NCI-H2196 (cell line): ENCODE measurements around the gene BID.

Experiments
- DNase-seq: peaks from one replicate; lab custom pipeline; 2025; ENCODE audit not compliant: unreplicated experiment; lab: John Stamatoyannopoulos, UW

BID gene

GRCh38 chr22:17739196-17739975 is 34.9 kb downstream of the BID start:
- no peak for DNase-seq

GRCh38 chr22:17738386-17739128 is 35.7 kb downstream of the BID start:
- DNase-seq: no peak

- DNase-seq: no peak
These were observed 40.1 kb downstream of the BID start for GRCh38 chr22:17734187-17734586.

- DNase-seq: no peak
These were observed 40.8 kb downstream of the BID start for GRCh38 chr22:17733466-17733865.

- DNase-seq: no peak
These were observed 41.9 kb downstream of the BID start for GRCh38 chr22:17732251-17732854.

GRCh38 chr22:17729561-17729960 is 44.7 kb downstream of the BID start:
- no peak for DNase-seq

- no peak for DNase-seq
These were observed 45.5 kb downstream of the BID start for GRCh38 chr22:17728786-17729185.

- no peak for DNase-seq
These were observed 47.1 kb downstream of the BID start for GRCh38 chr22:17726928-17727897.

GRCh38 chr22:17726006-17726927 is 48.0 kb downstream of the BID start:
- DNase-seq: no peak

GRCh38 chr22:17725500-17725796 is 48.8 kb downstream of the BID start:
- no peak for DNase-seq

GRCh38 chr22:17724678-17725499 is 49.4 kb downstream of the BID start:
- DNase-seq: no peak

GRCh38 chr22:17724241-17724640 is 50.0 kb downstream of the BID start:
- no peak for DNase-seq

GRCh38 chr22:17719911-17720310 is 54.4 kb downstream of the BID start:
- DNase-seq: no peak

GRCh38 chr22:17717708-17718107 is 56.6 kb downstream of the BID start:
- no peak for DNase-seq

- no peak for DNase-seq
These were observed 57.7 kb downstream of the BID start for GRCh38 chr22:17716529-17716928.

GRCh38 chr22:17712441-17712840 is 61.8 kb downstream of the BID start:
- no peak for DNase-seq

GRCh38 chr22:17710023-17710422 is 64.2 kb downstream of the BID start:
- no peak for DNase-seq

GRCh38 chr22:17707526-17707925 is 66.7 kb downstream of the BID start:
- DNase-seq: no peak

GRCh38 chr22:17706947-17707346 is 67.3 kb downstream of the BID start:
- no peak for DNase-seq
